GM21526 (cell line): ENCODE results near the gene SNX7.

Source experiments
- ATAC-seq: cut with Tn5 transposase; IDR thresholded peaks from one replicate; pipeline ENCODE4 v1.9.1; 2021; ENCODE audit warnings: moderate library complexity; ENCODE audit not compliant: unreplicated experiment, low FRiP score

SNX7 gene

GRCh38 chr1:98693385-98693784 lies 31.9 kb downstream of the SNX7 start:
- ATAC-seq: no peak

DNA sequence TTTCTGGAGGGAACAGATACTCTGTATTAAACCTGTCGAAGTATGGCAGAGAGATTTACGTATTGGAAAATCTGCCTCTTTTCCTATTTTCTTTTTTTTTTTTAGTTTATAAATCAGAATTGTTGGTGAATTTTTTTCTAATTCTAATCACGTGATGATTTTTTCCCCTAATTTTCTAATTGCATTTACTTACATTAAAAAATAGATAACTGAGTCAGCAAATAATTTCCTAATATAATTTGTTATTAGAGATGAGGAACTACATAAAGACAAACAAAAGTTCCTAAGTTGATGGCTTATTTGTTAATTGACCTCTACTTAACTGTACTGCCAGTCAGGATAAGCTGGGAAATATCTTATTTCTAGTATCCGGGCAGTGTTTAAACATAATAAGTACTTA lies 34.6 kb downstream of the SNX7 start:
- ATAC-seq: no peak

- no peak for ATAC-seq
Measured at GRCh38 chr1:98697781-98698180, 36.3 kb downstream of the SNX7 start.

DNA sequence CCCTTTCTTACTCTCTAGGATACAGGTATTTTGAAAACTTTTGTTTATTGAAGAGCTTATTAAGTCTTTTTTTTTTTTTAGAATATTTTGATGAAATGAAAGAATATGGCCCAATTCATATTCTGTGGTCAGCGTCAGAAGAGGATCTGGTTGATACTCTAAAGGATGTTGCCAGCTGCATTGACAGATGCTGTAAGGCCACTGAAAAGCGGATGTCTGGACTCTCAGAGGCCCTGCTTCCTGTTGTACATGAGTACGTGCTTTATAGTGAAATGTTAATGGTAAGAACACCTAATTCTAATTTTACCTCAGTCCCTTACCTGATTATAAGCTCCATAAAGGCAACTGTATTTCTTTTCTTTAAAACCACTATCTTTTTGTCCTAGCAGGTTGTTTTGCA lies 37.1 kb downstream of the SNX7 start:
- no peak for ATAC-seq

DNA sequence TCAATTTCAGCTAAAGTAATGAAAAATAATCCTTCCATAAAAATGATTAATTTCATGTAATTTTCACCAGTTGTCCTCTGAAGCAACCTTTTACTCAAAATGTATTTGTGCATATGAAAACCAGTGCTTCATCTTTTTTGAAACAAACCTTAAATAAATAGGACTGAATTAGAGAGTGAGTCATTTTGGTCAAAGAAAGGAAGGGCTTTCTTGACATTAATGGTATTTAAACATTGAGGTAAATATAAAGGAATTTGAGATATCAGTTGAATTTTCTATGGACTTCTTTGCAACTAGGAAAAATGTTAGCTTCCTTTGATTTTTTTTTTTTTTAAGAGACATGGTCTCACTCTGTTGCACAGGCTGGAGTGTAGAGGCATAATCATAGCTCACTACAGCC lies 38.7 kb downstream of the SNX7 start:
- no peak for ATAC-seq

DNA sequence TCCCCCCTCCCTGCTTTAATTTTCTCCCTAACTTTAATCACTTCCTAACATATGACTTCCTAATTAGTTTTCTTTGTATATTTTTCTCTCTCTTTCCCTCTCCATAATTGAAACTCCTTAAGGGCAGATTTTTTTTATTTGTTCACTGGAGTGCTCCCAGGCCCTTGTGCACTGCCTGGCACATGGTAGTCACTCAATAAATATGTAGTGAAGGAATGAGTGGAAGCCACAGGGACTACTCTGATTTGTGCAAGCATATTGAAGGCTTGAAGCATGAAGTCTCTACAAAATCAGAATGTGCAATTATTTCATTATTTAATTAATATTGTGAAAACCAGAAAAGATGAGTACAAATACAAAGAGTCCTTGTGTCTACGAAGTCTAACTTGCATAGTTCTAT lies 41.5 kb downstream of the SNX7 start:
- ATAC-seq: no peak

GRCh38 chr1:98704474-98704873 lies 43.0 kb downstream of the SNX7 start:
- no peak for ATAC-seq

DNA sequence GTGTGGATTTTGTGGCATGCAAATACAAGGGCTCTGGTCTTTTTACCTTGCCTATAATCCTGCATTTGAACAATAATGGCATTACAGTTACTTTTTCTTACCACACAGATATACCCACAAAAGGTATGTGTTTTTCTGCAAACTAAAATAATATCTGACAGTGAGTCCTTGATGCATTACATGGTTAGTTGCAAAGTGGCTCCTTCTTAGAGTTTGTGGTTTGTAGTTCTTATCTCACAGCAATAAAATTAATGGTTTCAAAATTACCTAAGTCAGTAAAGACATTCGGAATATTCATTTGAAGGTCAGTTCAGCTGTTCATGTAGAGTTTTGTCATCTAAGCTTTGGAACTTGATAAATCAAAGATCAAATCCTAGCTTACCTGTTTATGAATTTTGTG lies 43.5 kb downstream of the SNX7 start:
- no peak for ATAC-seq

GRCh38 chr1:98705591-98705990 lies 44.1 kb downstream of the SNX7 start:
- ATAC-seq: no peak

GRCh38 chr1:98706173-98706843 lies 44.8 kb downstream of the SNX7 start:
- no peak for ATAC-seq

DNA sequence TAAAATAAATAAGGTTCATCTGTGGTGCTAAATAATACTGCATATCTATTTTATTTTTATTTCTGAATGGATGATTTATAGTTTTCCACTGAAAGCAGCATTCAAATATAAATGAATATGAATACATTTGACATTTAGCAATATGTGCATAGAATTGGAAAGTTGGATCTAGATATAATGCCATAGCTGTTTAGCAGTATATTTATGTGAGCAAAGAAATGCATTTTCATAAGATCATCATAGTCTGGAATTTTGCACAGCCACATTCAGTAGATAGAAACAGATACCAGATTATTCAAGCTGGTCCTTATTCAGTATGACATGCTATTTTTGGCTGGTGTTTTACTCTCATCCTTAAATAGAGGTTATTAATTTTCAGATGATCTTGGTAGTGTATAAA lies 46.0 kb downstream of the SNX7 start:
- no peak for ATAC-seq

DNA sequence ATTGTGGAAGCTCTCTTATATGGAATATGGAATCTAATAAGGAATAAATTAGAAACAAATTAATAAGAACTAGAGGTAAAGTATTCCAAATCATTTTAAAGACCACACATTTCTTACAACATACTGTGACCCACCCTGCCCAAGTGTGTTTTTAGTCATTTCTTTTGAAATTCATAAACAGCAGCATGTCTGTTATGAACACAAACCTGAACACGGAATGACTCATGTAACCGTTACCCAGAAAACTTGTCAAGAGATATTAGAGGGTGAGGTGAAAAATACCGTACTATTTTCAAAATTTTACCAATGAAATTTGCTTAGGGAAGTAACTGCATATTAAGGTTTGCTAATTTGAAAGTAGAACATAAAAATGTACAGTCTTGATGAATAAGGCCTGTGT lies 48.4 kb downstream of the SNX7 start:
- no peak for ATAC-seq

DNA sequence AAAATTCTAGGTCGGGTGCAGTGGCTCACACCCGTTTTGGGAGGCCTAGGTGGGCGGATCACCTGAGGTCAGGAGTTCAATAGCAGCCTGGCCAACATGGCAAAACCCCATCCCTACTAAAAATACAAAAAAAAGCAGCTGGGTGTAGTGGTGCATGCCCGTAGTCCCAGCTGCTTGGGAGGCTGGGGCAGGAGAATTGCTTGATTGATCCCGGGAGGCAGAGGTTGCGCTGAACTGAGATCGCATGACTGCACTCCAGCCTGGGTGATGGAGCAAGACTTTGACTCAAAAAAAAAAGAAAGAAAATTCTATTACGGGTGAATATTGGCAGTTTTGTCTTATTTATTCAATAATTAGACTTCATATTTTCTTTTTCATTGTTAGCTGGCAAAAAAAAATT lies 62.1 kb downstream of the SNX7 start:
- ATAC-seq: no peak

DNA sequence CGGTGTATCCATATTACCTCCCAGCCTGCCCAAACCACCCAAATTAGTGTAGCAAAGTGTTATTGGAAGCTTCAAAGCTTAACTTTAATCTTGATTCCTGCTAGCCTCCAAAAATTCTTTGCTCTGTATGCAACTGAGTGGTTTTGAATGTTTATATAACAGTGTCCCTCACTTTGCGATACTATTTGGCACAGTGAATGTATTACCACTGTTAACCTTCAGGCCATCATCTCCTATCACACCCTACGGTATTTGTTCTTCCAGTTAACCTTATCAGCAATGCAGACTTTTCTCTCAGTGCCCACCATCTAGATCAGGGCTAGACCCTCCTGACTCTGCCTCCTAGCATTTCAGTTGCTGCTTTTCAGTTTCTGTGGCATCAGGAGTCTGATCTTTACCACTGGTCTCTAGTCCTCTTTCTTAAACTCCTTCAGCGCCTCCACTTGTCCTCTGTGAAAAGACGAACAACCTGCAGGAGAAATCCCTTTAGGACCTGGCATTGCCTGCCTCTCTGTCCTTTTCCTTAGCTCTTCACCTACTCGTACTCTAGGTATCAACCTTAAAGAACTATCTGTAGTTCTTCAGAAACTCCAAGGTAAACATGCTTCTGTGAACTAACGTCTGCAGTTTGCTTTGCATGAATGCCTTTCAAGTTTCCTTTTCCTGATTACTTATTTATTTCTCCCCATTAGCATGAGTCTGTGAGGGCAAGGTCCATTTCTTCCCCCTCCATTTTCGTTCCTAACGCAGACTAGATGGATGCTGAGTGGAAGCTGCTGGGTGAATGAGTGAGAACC lies 71.7 kb downstream of the SNX7 start:
- ATAC-seq: no peak

DNA sequence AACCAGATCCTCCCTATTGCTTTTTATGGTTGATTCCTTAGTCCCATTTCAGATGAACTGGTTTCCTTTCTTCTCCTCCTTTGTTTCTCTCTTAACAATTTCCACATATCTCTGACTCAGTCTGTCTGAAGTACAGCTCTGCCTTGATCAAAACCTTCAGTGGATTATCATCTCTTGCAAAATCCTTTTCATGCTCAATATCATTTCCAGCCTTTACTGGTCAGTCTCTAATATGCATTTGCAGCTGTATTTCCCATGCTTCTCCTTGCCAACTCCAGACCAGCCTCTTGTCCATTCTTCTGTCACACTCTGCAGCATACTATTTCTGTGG lies 72.2 kb downstream of the SNX7 start:
- no peak for ATAC-seq

- ATAC-seq: no peak
Measured at GRCh38 chr1:98735756-98736155, 74.2 kb downstream of the SNX7 start.

DNA sequence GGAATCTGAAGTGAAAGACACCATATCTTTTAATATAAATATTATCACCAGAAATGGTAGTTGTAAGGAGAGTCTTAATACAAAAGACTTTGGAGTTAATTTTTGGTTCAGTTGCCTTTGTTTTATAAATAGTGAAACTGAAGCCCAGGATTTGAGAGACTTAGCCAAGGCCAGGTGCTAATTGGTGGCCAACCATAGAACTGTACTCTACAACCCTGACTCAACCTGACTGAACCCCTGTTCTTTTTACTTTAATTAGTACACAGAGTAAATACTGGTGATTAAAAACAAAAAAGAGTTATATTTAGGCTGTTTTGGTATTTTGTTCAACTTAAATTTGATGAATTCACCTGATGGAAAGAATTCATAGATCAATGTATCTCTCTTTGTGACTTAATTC lies 76.3 kb downstream of the SNX7 start:
- no peak for ATAC-seq

- ATAC-seq: no peak
Measured at GRCh38 chr1:98739762-98740161, 78.2 kb downstream of the SNX7 start.

DNA sequence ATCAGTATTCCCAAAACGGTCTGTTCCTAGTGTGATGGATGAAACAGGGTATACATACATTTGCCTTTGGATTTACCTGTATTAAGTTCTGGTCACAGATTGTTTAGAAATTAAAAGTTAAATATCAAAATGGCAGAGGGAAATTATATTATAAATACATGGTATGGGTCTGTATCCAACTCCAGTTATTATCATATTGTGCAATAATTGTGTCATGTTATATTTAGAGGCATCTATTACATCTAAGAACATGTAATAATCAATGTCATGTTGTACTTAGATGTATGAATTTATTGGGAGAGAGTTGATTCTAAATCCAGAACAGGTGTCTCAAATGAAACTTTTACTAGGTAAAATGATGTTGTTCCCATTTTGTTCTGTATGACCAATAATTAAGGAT lies 79.6 kb downstream of the SNX7 start:
- no peak for ATAC-seq

DNA sequence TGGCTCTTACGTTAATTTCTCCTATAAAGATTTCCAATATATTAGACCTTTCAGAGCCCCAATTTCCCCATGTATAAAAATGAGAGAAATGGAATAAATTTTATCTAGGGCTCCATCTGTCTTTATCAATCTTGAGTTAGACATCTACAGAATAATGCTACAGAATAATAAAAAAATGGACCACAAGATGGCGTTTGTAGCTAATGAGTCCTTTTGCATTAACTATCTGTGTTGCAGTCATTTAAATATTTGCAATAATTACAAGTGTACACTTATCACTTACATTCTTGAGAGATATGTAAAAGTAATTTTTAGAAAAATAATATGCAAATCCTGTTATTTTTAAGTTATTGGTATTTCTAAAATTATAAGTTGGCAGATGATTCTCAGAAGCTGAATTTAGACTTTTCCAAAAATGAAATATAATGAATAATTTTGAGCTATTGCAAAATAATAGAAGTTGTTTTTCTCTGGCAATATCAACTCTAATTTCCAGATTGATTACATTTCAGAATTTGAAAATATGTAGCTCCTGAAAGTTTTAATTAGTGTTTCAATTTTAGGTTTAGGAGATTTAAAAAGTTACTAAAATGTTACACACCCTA lies 87.7 kb downstream of the SNX7 start:
- ATAC-seq: no peak

GRCh38 chr1:98754176-98754575 lies 92.7 kb downstream of the SNX7 start:
- ATAC-seq: no peak

DNA sequence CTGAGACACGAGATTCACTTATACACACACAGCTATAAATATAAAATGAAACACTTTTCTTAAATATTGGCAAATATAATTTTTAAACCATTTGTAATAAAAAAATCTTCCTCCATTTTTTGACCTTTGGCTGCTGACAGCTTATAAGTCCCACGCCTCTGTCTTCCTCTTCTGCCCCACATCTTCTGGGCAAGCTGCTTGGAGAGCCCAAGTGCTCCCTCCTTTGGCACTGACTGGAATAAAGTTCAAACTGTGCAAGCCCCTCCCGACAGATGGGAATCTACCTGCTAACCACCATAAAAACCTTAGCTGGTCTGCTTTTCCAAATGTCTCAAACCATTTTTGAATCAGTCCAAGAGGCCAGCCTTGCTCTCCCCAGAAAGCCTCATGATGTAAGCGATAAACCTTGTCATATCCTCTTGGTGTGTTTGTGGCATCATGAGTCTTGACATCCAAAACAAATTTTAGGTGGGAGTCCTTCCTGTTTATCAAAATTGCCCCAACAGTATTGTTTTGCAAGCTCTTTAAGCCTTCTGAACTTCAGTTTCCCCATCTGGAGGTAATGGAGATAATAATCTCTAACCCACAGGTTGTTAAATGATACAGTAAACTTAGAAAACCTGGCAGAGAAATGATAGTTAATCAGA lies 99.8 kb downstream of the SNX7 start:
- ATAC-seq: no peak
